H9 (cell line): ENCODE measurements around the gene PTPRK. TPM values are rescaled to one million over a fixed set of nuclear protein-coding genes. Genes with fewer than 3 reads are reported as not detected.

Source experiments
- DNase-seq: peaks from one replicate; pipeline ENCODE4 v3.0.0-alpha.2; 2017
- H2AFZ ChIP-seq: one replicate; pipeline ENCODE4 v1.6.1; 2013; ENCODE audit warnings: mild to moderate bottlenecking, low read length, control low read depth, moderate library complexity
- H2AK5ac ChIP-seq: 2 replicates; pipeline ENCODE4 v1.6.1; 2013; ENCODE audit warnings: low read length, control low read depth, mixed read lengths; ENCODE audit not compliant: insufficient read length
- H2BK120ac ChIP-seq: one replicate; pipeline ENCODE4 v1.6.1; 2013; ENCODE audit warnings: low read depth, mild to moderate bottlenecking, low read length, control low read depth, inconsistent platforms; ENCODE audit not compliant: poor library complexity, severe bottlenecking
- H2BK12ac ChIP-seq: 2 replicates; pipeline ENCODE4 v1.6.1; 2013; ENCODE audit warnings: low read length, control low read depth, mixed read lengths, low read depth; ENCODE audit not compliant: insufficient read length
- H2BK15ac ChIP-seq: 2 replicates; pipeline ENCODE4 v1.6.1; 2013; ENCODE audit warnings: low read depth, low read length, control low read depth
- H2BK20ac ChIP-seq: one replicate; pipeline ENCODE4 v1.6.1; 2013; ENCODE audit warnings: low read depth, mild to moderate bottlenecking, low read length, control low read depth, inconsistent platforms; ENCODE audit not compliant: poor library complexity, severe bottlenecking
- H2BK5ac ChIP-seq: 2 replicates; pipeline ENCODE4 v1.6.1; 2013; ENCODE audit warnings: low read length, control low read depth, mixed read lengths; ENCODE audit not compliant: insufficient read length
- H3K14ac ChIP-seq: 2 replicates; pipeline ENCODE4 v1.6.1; 2013; ENCODE audit warnings: low read length, control low read depth; ENCODE audit not compliant: insufficient read depth
- H3K18ac ChIP-seq: 2 replicates; pipeline ENCODE4 v1.6.1; 2013; ENCODE audit warnings: low read depth, mild to moderate bottlenecking, mixed read lengths, low read length, control low read depth; ENCODE audit not compliant: insufficient read length
- H3K23ac ChIP-seq: 2 replicates; pipeline ENCODE4 v1.6.1; 2013; ENCODE audit warnings: low read length, control low read depth, mixed read lengths, low read depth; ENCODE audit not compliant: insufficient read length
- H3K23me2 ChIP-seq: 2 replicates; pipeline ENCODE4 v1.6.1; 2013; ENCODE audit warnings: low read depth, mild to moderate bottlenecking, mixed read lengths, low read length, control low read depth; ENCODE audit not compliant: insufficient read length, poor library complexity, severe bottlenecking
- H3K27ac ChIP-seq: 2 replicates; pipeline ENCODE4 v1.5.1; 2013; ENCODE audit warnings: low read length, control low read depth, mixed read lengths, low read depth; ENCODE audit not compliant: insufficient read length
- H3K27me3 ChIP-seq: 2 replicates; pipeline ENCODE4 v1.6.1; 2013; ENCODE audit warnings: low read length, control low read depth, inconsistent platforms; ENCODE audit not compliant: insufficient read depth
- H3K4ac ChIP-seq: 2 replicates; pipeline ENCODE4 v1.6.1; 2013; ENCODE audit warnings: low read depth, mild to moderate bottlenecking, control low read depth, inconsistent platforms, low read length, moderate library complexity
- H3K4me1 ChIP-seq: 2 replicates; pipeline ENCODE4 v1.6.1; 2013; ENCODE audit warnings: low read length, control low read depth, inconsistent platforms; ENCODE audit not compliant: insufficient read depth
- H3K4me2 ChIP-seq: 2 replicates; pipeline ENCODE4 v1.6.1; 2013; ENCODE audit warnings: low read length, control low read depth, mixed read lengths; ENCODE audit not compliant: insufficient read length, insufficient read depth
- H3K56ac ChIP-seq: 2 replicates; pipeline ENCODE4 v1.6.1; 2013; ENCODE audit warnings: low read depth, mild to moderate bottlenecking, mixed read lengths, low read length, control low read depth; ENCODE audit not compliant: insufficient read length
- H3K79me1 ChIP-seq: 2 replicates; pipeline ENCODE4 v1.6.1; 2013; ENCODE audit warnings: low read depth, mild to moderate bottlenecking, moderate library complexity, low read length, control low read depth, inconsistent platforms; ENCODE audit not compliant: insufficient read depth, poor library complexity, severe bottlenecking
- H3K79me2 ChIP-seq: 2 replicates; pipeline ENCODE4 v1.6.1; 2013; ENCODE audit warnings: low read length, control low read depth, inconsistent platforms; ENCODE audit not compliant: insufficient read depth
- H3K9ac ChIP-seq: 2 replicates; pipeline ENCODE4 v1.6.1; 2013; ENCODE audit warnings: low read length, control low read depth, mixed read lengths; ENCODE audit not compliant: insufficient read length; ENCODE audit errors: extremely low read depth
- H3K9me3 ChIP-seq: one replicate; pipeline ENCODE4 v1.6.1; 2013; ENCODE audit warnings: low read depth, low read length, inconsistent platforms; ENCODE audit not compliant: control insufficient read depth
- H3T11ph ChIP-seq: one replicate; pipeline ENCODE4 v1.6.1; 2013; ENCODE audit warnings: mild to moderate bottlenecking, low read length, control low read depth, inconsistent platforms
- H4K20me1 ChIP-seq: one replicate; pipeline ENCODE4 v1.6.1; 2013; ENCODE audit not compliant: control insufficient read depth, insufficient read length, insufficient read depth
- H4K5ac ChIP-seq: 2 replicates; pipeline ENCODE4 v1.6.1; 2013; ENCODE audit warnings: low read depth, mild to moderate bottlenecking, mixed read lengths, low read length, control low read depth; ENCODE audit not compliant: insufficient read length
- H4K8ac ChIP-seq: replicated peaks from 2 replicates; pipeline ENCODE4 v1.6.1; 2013; ENCODE audit warnings: low read length, control low read depth, mixed read lengths, low read depth; ENCODE audit not compliant: insufficient read length
- H4K91ac ChIP-seq: 2 replicates; pipeline ENCODE4 v1.6.1; 2013; ENCODE audit warnings: low read depth, mild to moderate bottlenecking, moderate library complexity, mixed read lengths, low read length, control low read depth; ENCODE audit not compliant: insufficient read length
- H3K27ac Mint-ChIP-seq, 3 experiments: 2 replicates in 2 of 3; 3 replicates in 1 of 3; pipeline ENCODE4 v1.8.0; 2020 to 2021; ENCODE audit warnings: mixed read lengths in 3 of 3, mild to moderate bottlenecking in 1 of 3, moderate library complexity in 1 of 3
- H3K27me3 Mint-ChIP-seq: 2 replicates; pipeline ENCODE4 v1.8.0; 2021; ENCODE audit warnings: low read depth, mild to moderate bottlenecking, moderate library complexity, mixed read lengths
- H3K36me3 Mint-ChIP-seq, 3 experiments: 2 replicates in 2 of 3; 3 replicates in 1 of 3; pipeline ENCODE4 v1.8.0; 2020 to 2021; ENCODE audit warnings: low read depth in 3 of 3, mixed read lengths in 3 of 3; ENCODE audit not compliant: insufficient read depth in 1 of 3
- H3K4me1 Mint-ChIP-seq, 2 experiments: 2 replicates each; pipeline ENCODE4 v1.8.0; 2020; ENCODE audit warnings: mixed read lengths in 2 of 2
- H3K4me3 Mint-ChIP-seq, 2 experiments: 2 replicates in 1 of 2; 3 replicates in 1 of 2; pipeline ENCODE4 v1.8.0; 2020 to 2021; ENCODE audit warnings: mild to moderate bottlenecking in 2 of 2, mixed read lengths in 2 of 2, moderate library complexity in 1 of 2
- H3K9me3 Mint-ChIP-seq, 2 experiments: 2 replicates in 1 of 2; 3 replicates in 1 of 2; pipeline ENCODE4 v1.8.0; 2020; ENCODE audit warnings: mild to moderate bottlenecking in 2 of 2, mixed read lengths in 2 of 2, moderate library complexity in 1 of 2
- CTCF ChIP-seq: fragments of 200-600 bp; sonication (generic); conservative IDR thresholded peaks from 3 replicates; pipeline ENCODE4 v1.8.0; 2021; ENCODE audit warnings: antibody characterized with exemption, mild to moderate bottlenecking
- WGBS: extraction: QIAGEN DNeasy Blood & Tissue Kit; methylation state at CpG from one replicate; pipeline ENCODE4 v1.1.7; 2013; ENCODE audit warnings: missing lambda C conversion rate, low lambda C conversion rate, mixed read lengths; ENCODE audit not compliant: insufficient read length; ENCODE audit errors: extremely low coverage; 5-methylcytosine and 5-hydroxymethylcytosine counted together
- total RNA-seq: library from RNA; stranded (reverse); gene quantifications from 2 replicates; pipeline ENCODE4 v1.2.1, GENCODE V29; 2021

The PTPRK gene
- total RNA-seq, 1 experiment from 2014 or later, result 47.9 TPM

GRCh38 chr6:127950566-127951145, 569.7 kb downstream of the PTPRK start:
- Histone ChIP-seq H2BK120ac (no peak overlapping the region), H2AK5ac (no peak overlapping the region), H3K23me2 (no peaks in the 10 kb centered on the region), H4K5ac (no peak overlapping the region), H3K18ac (no peak overlapping the region), H2BK15ac (no peak overlapping the region), H3K14ac (no peak overlapping the region), H3K9me3 (no peaks in the 10 kb centered on the region), H3K27ac (no peak overlapping the region), H2BK5ac (no peak overlapping the region), H3K4me1 (no peaks in the 10 kb centered on the region), H2BK12ac (no peak overlapping the region), H2BK20ac (no peak overlapping the region), H3K79me1 (no peaks in the 10 kb centered on the region), H3K79me2 (no peaks in the 10 kb centered on the region), H3K4ac (no peak overlapping the region), H3K4me2 (no peak overlapping the region), H3K56ac (no peak overlapping the region), H3K27me3 (no peaks in the 10 kb centered on the region), H3T11ph (no peak overlapping the region), H4K20me1 (no peaks in the 10 kb centered on the region), H3K23ac (no peak overlapping the region), H2AFZ (no peak overlapping the region), H4K8ac (no peak overlapping the region), H4K91ac (no peak overlapping the region), H3K9ac (no peak overlapping the region)
- Mint-ChIP-seq H3K27me3 (no peaks in the 10 kb centered on the region), H3K4me1 (0 out of 4 replicates have a peak, but pooled peaks cover 0 to 4% of the 10 kb centered on the region in 2 experiments), H3K9me3 (no peaks in the 10 kb centered on the region), H3K4me3 (no peak overlapping the region), H3K27ac (0 out of 7 replicates have a peak overlapping the region, but pooled peaks of 1 of the 3 experiments have one; percentile 26), H3K36me3 (no peaks in the 10 kb centered on the region)
- DNase-seq, result no peak
- WGBS, result no CpG with 5 or more reads among the region's 8 CpGs
- TF ChIP-seq CTCF, result no peak
